Measurements from ENCODE around the gene OTUD7B. TPM values are rescaled to one million over a fixed set of nuclear protein-coding genes. Genes with fewer than 3 reads are reported as not detected.

Gene OTUD7B
- total RNA-seq, 4 donors from 2014 or later, result 34.1 to 49.6 (median 42.3) TPM

GRCh38 chr1:149936170-149936991, 74.1 kb downstream of the OTUD7B start, which contains the start of gene MTMR11:
Gene MTMR11 (minus strand): TSS chr1:149936879. CDS start chr1:149936647, 232 bp downstream.
- H3K9me3 ChIP-seq, result no peaks in the 10 kb centered on the region
- H3K27me3 ChIP-seq, result no peaks in the 10 kb centered on the region
- peaks cover 3 to 57% (median 16%) of the 10 kb centered on the region in 3 donors for H3K4me1 ChIP-seq
- 6 to 14% methylated on average over 10 to 12 of the region's 18 CpGs for WGBS, 2 donors (ENCODE audit: low coverage in 1 of 2)
- TF ChIP-seq POLR2AphosphoS5 (IDR thresholded peaks at IDR 0.05), result no peak
- no peak for TF ChIP-seq EP300 (IDR thresholded peaks at IDR 0.05)
- TF ChIP-seq POLR2A (IDR thresholded peaks at IDR 0.05), result no peak
- TF ChIP-seq, protein P1, sequence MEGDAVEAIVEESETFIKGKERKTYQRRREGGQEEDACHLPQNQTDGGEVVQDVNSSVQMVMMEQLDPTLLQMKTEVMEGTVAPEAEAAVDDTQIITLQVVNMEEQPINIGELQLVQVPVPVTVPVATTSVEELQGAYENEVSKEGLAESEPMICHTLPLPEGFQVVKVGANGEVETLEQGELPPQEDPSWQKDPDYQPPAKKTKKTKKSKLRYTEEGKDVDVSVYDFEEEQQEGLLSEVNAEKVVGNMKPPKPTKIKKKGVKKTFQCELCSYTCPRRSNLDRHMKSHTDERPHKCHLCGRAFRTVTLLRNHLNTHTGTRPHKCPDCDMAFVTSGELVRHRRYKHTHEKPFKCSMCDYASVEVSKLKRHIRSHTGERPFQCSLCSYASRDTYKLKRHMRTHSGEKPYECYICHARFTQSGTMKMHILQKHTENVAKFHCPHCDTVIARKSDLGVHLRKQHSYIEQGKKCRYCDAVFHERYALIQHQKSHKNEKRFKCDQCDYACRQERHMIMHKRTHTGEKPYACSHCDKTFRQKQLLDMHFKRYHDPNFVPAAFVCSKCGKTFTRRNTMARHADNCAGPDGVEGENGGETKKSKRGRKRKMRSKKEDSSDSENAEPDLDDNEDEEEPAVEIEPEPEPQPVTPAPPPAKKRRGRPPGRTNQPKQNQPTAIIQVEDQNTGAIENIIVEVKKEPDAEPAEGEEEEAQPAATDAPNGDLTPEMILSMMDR (IDR thresholded peaks at IDR 0.05), result no peak
- H3K27ac ChIP-seq, result peak within 1 kb of the TSS; percentile 69 to 87 (median 80)
- H3K4me3 ChIP-seq, result peak within 1 kb of the TSS; percentile 57 to 91
- peak; percentile 39 for ATAC-seq
- peaks cover 0 to 21% of the 10 kb centered on the region in 2 donors for H3K36me3 ChIP-seq

DNA sequence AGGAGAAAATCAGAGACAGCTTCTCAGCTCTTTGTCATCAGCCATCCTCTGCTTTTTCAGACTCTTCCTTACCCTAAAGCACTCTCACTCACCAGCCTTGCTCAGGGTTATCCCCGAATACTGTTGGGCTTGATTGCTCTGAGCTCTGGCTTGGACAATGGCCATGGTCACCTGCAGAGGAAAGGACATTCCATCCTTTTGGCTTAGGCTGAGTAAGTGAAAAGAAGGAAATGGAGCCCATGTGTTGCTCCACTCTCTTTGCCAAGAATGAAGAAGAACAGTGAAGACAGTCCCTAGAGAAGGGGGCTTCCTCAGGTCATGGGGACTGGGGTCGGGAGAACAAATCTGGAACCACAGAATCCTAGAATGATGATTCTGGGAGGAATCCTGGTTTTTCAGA, 76.2 kb downstream of the OTUD7B start:
- Histone ChIP-seq H3K27me3 (no peaks in the 10 kb centered on the region), H3K36me3 (peaks cover 0 to 42% of the 10 kb centered on the region in 2 donors), H3K27ac (peak overlapping the region in 2 of 4 donors; percentile 81 to 87), H3K4me3 (no peak overlapping the region), H3K9me3 (no peaks in the 10 kb centered on the region), H3K4me1 (peaks cover under 1 to 50% (median 14%) of the 10 kb centered on the region in 3 donors)
- 61% methylated on average over 2 of the region's 2 CpGs; no CpG with 5 or more reads in 1 of the 2 donors for WGBS, 2 donors (ENCODE audit: low coverage in 1 of 2)
- ATAC-seq, result no peak
- TF ChIP-seq, protein P1 (IDR thresholded peaks at IDR 0.05), result no peak
- TF ChIP-seq POLR2AphosphoS5 (IDR thresholded peaks at IDR 0.05), result no peak

DNA sequence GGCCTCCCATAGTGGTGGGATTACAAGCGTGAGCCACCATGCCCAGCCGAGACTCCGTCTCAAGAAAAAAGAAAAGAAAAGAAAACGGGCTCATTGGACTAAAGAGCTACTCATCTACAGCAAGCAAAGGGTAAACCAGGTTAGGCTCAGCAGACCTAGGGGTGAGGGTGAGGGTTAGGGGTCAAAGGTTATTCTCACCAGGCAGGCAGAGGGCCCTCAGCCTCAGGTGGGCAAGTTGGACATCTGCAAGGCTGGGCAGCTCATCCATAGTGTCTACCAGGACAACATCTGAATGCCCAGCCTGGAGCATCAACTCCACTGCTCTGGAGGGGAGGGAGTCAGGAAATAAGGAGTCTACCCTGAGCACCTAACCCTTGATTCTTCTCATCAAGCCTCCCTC, 77.3 kb downstream of the OTUD7B start:
- WGBS, 2 donors (ENCODE audit: low coverage in 1 of 2), result 95 to 100% methylated on average over 1 to 4 of the region's 4 CpGs

DNA sequence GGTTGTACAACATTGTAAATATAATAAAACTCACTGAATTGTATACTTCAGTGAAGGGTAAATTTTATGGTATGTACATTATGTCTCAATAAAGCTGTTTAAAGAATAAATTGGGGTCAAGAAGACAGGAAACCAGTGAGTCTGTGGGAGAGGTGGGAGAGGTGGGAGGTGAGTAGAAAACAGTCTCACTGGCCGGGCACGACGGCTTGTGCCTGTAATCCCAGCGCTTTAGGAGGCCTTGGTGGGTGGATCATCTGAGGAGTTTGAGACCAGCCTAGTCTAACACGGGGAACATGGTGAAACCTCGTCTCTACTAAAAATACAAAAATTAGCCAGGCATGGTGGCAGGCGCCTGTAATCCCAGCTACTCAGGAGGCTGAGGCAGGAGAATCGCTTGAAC, 78.1 kb downstream of the OTUD7B start:
- 90 to 94% methylated on average over 2 to 8 of the region's 8 CpGs for whole genome bisulfite sequencing, 2 donors (ENCODE audit: low coverage in 1 of 2)
- H3K4me1 ChIP-seq, result peaks cover 0 to 40% (median 12%) of the 10 kb centered on the region in 3 donors
- no peak for ATAC-seq
- no peak overlapping the region for H3K4me3 ChIP-seq
- no peaks in the 10 kb centered on the region for H3K27me3 ChIP-seq
- H3K9me3 ChIP-seq, result no peaks in the 10 kb centered on the region
- TF ChIP-seq POLR2AphosphoS5 (IDR thresholded peaks at IDR 0.05) (no peak), EP300 (IDR thresholded peaks at IDR 0.05) (no peak), POLR2A (IDR thresholded peaks at IDR 0.05) (no peak)
- TF ChIP-seq, protein P1 (IDR thresholded peaks at IDR 0.05), result no peak
- peaks cover 0 to 45% of the 10 kb centered on the region in 2 donors for H3K36me3 ChIP-seq
- H3K27ac ChIP-seq, result no peak overlapping the region

More for the DNA sequence above, 77.3 kb downstream of the OTUD7B start:
- Histone ChIP-seq H3K36me3 (peaks cover 0 to 45% of the 10 kb centered on the region in 2 donors), H3K4me1 (peaks cover 0 to 46% (median 17%) of the 10 kb centered on the region in 3 donors), H3K9me3 (no peaks in the 10 kb centered on the region), H3K27ac (peak overlapping the region in 1 of 4 donors; percentile 26), H3K27me3 (no peaks in the 10 kb centered on the region), H3K4me3 (no peak overlapping the region)
- no peak for ATAC-seq
- TF ChIP-seq EP300 (IDR thresholded peaks at IDR 0.05), result no peak
- TF ChIP-seq, protein P1 (IDR thresholded peaks at IDR 0.05), result no peak
- TF ChIP-seq POLR2AphosphoS5 (IDR thresholded peaks at IDR 0.05), result no peak
- TF ChIP-seq POLR2A (IDR thresholded peaks at IDR 0.05), result no peak
